HG03439 (cell line): Measurements from ENCODE around the gene ALOX5.
"Not testable (repeated sequence)": the region's sequence is repeated elsewhere in the genome, so short reads cannot be mapped to it uniquely, and the experiment has no call there.

Experiments
- ATAC-seq: cut with Tn5 transposase; IDR thresholded peaks from one replicate; pipeline ENCODE4 v1.9.1; 2021; ENCODE audit warnings: mild to moderate bottlenecking, moderate library complexity; ENCODE audit not compliant: unreplicated experiment

The ALOX5 gene

GRCh38 chr10:45403151-45403550, 29.1 kb downstream of the ALOX5 start:
- ATAC-seq, result no peak

DNA sequence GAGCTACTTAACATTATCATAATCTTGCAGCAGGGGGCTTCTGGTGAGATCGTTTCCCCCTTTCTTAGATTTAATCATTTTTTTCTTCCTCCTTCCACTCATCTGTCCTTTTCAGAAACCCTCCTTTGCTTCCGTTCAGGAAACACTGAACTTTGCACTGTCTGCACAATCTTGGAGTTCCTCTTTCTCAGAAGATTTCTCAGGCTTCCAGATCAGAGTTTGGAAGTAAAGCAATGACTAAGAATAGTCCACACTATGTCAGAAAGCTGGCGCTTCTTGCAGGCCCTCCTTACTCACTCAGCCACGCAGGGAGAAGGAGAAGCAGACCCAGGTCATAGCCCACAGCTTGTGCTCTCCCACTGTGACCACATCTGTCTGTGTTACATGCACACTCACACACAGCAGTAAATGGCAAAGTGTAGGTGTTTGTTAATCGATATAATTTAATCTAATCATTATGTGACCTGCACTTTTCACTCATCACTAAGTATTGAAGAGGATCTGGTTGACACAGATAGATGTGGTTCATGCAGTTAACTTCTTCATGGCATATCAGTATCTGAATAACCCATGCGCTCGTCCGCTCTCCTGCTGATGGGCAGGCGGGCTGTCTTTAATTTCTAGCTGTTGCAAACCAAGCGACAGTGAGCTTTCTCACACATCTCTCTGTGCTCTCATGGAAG, 30.2 kb downstream of the ALOX5 start:
- no peak for ATAC-seq

GRCh38 chr10:45404770-45405120, 30.7 kb downstream of the ALOX5 start:
- ATAC-seq, result no peak

GRCh38 chr10:45407542-45407941, 33.5 kb downstream of the ALOX5 start:
- no peak for ATAC-seq

DNA sequence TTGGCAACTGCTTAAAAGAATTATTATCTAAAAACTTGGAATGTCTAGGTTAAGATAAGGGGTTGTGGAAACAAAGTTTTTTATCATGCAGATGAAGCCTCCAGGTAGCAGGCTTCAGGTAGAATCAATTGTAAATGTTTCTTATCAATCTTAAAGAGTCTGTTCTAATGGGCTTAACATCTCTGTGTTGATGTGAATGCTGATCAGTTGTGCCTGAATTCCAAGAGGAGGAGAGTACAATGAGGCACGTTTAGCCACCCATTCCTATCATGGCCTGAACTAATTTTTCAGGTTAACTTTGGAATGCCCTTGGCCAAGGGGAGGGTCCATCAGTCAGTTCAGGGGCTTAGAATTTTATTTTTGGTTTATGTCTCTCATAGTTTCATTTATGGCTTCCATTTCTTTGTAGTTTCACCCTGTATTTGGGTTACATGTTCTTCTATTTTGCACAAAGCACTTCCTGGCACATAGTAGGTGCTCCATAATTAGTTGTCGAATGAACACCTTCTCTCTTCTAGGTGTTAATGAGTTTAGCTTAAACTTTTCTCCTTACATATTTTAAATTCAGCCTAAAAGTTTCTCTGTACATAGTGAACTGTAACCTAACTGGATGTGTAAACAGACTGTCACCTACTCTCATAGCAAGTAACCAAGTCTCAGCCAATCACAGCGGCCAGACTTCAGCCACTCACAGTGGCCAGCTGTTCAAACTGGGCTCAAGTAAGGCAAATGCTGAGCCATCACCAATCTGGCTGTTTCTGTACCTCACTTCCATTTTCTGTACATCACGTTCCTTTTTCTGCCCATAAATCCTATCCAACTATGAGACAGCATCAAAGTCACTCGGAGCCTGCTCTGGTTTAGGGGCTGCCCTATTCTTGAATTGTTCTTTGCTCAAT, 34.7 kb downstream of the ALOX5 start:
- ATAC-seq, result no peak

GRCh38 chr10:45409347-45409746, 35.3 kb downstream of the ALOX5 start:
- ATAC-seq, result not testable (repeated sequence)

DNA sequence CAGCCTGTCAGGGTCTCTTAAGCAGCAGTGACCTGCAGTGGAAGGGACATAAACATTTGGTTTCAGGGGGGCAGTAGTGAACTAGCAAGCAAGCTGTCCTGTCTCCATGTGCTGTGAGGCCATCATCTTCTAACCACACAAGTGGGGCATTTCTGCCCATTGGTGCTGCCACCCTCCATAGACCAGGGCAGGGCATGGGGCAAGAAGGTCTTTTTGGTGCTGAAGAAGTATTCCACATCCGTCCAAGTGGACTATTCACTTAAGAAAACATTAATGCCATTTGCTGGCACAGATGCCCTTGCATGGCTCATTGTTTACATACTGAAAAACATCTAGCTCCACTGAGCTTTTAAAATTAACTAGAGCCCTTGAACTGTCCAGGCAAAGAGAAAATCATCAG, 35.8 kb downstream of the ALOX5 start:
- ATAC-seq, result no peak

DNA sequence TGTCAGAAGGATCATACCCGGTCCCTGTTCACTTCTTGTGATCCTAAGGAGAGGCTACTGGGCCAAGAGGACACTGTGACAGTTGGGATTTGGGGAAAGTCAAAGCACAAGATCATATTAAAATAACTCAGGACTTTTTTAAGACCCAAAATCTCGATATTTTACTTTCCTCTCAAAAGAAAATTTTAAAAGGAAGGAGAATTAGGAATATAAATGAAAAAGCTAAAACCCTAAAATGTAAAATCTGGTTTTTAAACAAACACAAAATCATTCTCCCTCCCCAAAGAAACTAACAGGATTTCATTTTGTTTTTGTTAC, 36.4 kb downstream of the ALOX5 start:
- no peak for ATAC-seq

GRCh38 chr10:45410807-45411606, 37.0 kb downstream of the ALOX5 start:
- ATAC-seq, result no peak

- ATAC-seq, result no peak
Observed at GRCh38 chr10:45411607-45411940, 37.6 kb downstream of the ALOX5 start.

DNA sequence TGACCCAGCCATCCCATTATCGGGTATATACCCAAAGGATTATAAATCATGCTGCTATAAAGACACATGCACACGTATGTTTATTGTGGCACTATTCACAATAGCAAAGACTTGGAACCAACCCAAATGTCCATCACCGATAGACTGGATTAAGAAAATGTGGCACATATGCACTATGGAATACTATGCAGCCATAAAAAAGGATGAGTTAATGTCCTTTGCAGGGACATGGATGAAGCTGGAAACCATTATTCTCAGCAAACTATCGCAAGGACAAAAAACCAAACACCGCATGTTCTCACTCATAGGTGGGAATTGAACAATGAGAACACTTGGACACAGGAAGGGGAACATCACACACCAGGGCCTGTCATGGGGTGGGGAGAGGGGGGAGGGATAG, 41.0 kb downstream of the ALOX5 start:
- ATAC-seq, result not testable (repeated sequence)

GRCh38 chr10:45416603-45417002, 42.6 kb downstream of the ALOX5 start:
- ATAC-seq, result no peak

DNA sequence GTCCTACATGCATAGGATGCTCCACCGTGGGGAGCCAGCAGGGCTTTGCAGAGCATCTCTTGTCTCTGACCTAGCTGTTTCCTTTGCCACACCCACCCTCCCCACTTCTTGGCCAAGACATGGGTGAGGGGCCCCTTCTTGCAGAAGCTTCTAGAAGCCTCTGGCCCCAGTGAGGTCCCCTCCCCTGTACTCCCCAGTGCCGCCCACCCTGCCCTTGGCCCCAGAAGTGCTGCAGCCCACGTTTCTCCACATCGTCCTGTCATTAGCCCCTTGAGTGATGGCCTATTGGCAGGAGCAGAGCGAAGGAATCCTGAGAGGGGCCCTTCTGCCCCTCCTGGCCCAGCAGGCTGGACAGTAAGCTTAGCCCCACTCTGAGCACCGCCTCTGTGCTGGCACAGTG, 43.7 kb downstream of the ALOX5 start:
- no peak for ATAC-seq

- ATAC-seq, result no peak
Observed at GRCh38 chr10:45418417-45418848, 44.4 kb downstream of the ALOX5 start.

DNA sequence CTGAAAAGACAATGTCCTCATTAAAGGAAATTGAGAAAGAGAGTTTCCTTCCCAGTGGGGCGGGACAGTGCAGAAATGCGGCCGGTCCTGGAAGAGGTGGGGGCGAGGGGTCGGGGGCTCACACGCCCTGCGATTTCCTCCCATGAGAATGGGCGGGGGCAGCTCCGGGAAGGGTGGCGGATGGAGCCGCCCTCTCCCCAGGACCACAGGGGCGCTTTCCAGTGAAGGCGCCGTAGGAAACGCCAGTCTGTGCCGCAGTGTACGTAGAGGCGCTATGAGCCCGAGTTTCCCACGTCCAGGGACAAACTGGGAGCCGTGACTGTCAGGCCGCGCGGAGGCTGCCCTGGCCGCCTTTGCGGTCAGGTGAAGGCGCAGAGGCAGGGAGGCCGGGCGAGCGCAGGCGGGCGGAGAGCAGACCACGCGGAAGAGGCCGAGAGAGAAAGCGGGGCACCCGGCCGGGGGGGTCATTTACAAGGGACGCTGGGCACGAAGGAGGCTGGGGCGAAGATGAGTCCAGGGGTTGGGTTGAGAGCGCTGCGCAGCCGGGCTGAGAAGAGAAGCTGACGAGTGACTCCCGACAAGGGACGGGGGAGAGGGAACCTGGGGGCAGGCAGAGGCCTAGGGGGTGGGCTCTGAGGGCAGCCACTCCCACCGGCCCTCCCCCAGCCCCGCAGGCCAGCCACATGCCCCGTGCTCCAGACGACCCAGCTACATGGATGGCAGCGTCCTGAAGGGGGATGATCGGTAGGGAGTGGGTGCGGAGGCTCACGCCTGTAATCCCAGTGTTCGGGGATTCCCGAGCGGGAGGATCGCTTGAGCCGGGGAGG, 45.0 kb downstream of the ALOX5 start:
- ATAC-seq, result peak; percentile 51

DNA sequence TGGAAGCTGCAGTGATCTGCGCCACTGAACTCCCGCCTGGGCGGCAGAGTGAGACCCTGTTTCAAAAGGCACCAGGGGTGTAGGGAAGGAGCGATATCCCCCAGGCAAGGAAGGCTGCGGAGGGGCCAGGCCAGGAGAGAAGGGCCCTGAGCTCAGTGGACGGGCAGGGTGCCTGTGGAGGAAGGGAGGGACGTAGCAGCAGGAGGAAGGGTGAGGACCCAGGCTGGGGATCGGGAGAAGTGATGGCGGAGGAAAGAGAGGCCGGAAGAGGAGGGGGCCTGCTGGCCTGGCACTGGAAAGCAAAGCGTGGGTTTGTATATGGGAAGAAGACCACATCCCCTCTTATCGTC, 45.6 kb downstream of the ALOX5 start:
- no peak for ATAC-seq

DNA sequence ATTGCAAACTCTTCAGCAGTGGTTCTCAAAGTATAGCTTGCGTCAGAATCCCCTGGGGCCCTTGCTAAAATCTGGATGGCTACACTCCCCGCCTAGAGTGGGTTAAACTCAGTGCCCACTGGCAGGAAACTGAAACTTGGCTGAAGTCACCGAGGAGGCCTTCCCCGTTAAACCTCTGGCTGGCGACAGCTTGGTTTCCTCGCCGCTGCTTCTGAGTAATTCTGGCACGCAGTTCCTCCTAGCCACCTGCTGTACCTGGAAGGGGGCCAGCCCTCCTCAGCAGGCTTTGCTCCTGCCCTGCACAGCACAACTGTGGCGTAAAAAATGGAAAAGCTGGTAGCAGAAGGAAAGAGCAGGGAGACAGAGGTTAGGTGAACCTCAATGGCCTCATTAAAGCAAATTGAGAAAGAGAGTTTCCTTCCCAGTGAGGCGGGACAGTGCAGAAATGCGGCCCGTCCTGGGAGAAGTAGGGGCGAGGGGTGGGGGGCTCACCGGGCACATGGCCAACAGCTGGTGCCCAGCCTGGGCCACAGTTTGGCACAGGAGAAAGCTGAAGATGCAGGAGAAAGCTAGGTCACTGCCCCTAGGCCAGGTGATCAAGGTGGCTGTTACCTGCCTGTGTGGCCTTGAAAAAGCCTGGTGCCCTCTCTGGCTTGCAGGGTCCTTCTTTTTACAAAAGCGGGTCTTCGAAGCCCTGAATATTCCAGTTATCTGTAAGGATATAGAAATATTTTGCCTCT, 46.6 kb downstream of the ALOX5 start:
- peak; percentile 56 for ATAC-seq

DNA sequence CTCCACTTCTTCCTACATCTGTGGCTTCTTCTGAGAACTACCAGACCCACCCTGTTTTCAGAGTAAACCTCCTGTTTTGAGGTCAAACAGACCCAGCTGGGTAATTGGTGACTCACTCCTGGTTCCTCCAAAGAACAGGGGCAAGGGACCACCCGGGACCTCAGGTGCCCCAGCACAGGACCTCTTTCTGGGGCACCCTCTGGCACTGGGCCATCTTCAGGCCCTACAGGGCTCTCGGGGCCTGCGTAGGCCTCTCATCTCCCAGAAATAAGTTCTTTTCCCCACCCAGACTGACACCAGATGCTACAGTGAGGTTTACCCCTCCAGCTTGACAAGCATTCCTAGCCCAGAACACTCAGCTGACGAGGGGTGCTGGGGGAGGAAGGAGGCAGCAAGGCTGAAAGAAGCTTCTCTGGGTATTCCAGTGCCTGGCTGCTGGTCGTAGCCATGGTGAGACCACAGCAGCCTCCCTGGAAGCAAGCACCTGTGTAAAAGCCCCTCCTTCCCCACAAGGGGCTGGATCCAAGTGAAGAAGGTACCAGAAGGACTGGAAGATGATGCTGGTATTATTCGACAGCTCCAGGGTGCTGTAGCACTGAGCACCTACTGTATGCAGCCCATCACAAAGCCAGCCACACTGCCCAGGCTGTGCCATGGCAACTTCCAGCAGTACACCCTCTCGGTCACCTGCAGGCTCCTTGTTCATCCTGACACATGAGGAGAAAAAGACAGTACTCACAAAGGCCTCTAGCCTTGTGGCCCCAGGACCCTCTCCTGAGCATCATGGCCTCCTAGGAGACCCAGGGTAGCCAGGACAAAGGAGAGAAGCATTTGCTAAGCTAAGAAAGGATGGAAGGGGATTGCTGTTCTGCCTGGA, 47.4 kb downstream of the ALOX5 start:
- ATAC-seq, result no peak

- no peak for ATAC-seq
Observed at GRCh38 chr10:45422207-45422865, 48.3 kb downstream of the ALOX5 start.
